ENCODE data around the gene FER1L5.
A peak's percentile ranks its signal among the peaks of the same experiment; 100 is the strongest.

The FER1L5 gene

DNA sequence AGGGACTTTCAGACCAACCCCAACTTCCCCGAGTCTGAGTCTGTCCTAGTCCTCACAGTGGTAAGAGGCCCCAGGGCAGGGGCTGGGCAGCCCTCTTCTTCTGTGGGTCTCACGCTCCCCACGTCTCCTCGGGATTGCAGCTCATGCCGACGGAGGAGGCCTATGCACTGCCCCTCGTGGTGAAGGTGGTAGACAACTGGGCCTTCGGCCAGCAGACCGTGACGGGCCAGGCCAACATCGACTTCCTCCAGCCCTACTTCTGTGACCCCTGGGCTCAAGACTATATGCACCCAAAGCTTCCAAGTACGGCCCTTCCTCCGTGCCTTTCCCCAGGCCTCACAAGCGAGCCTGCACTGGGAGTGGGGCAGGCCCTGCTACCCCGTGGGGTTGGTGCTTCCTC is 53.0 kb downstream of the FER1L5 start:
- no peak for DNase-seq (ENCODE audit: low spot score)

DNA sequence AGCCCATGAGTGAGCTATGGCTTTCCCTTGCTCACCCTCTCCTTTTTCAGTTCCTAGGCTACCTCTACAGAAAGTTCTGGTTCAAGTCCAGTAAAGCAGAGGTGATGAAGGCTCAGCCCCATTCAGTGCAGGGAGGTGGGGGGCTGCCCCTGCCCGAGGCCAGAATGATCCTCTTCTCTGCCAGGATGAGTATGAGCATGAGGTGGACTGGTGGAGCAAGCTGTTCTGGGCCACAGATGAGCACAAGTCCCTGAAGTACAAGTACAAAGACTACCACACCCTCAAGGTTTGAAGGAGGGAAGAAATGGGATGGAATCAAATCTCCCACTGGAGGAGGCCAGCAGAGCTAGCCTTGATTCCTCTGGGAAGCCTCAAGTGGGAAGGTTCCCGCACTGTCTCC is 54.9 kb downstream of the FER1L5 start:
- DNase-seq (ENCODE audit: low spot score): no peak

DNA sequence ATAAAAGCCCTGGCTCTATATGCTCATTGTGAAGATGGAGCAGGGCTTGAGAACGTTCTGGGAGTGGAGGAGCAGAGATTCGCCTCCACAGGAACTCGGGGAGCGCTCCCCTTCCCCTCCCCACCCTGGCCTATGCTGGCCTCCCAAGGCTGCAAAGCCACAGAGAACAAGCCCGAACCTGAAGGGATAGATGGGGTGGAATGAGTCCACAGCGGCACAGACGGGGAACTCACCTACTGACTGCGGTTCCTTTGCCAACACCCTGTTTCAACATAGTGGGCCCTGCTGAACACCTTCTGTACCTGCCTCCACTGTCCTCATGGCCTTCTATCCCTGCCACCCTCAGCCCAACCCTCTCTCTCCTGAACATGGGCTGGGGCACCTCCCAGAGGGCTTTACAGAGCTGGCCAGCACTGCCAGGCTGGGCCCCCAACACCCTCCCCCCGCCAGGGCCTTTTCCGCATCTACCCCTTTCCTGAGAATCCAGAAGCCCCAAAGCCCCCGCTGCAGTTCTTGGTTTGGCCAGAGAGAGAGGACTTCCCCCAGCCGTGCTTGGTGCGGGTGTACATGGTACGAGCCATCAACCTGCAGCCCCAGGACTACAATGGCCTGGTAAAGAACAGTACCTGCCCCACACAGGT is 55.8 kb downstream of the FER1L5 start:
- DNase-seq (ENCODE audit: low spot score): no peak

DNA sequence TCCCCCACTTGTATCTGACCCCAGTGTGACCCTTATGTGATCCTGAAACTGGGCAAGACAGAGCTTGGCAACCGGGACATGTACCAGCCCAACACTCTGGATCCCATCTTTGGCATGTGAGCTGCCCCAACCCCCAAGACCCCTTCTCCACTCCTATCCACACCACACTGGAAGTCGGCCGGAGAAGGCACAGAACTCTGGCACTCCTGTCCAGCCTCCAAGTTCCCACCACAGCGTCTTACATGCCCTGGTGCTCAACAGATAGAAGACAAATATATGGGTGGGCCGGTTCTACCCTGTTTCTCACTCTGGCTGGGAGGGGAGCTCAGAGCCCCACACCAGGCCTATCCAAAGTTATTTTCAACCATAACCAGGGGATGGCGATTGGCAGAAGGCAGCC is 56.5 kb downstream of the FER1L5 start:
- DNase-seq (ENCODE audit: low spot score): no peak

DNA sequence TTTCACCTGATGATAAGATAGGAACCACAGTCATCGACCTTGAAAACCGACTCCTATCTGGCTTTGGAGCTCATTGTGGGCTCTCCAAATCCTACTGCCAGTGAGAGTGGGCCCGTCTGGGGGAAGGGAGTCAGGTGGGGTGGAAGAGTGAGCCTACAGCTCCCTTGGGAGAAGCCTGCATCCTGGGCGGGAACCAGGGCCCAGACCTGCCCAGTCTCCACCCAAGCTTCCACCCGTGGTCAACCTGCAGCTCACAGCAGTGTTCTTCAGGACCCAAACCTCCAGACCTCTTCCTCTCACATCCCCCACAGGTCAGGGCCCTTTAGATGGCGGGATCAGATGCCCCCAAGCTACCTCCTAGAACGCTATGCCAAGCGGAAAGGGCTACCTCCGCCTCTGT is 57.1 kb downstream of the FER1L5 start:
- DNase-seq (ENCODE audit: low spot score): no peak

DNA sequence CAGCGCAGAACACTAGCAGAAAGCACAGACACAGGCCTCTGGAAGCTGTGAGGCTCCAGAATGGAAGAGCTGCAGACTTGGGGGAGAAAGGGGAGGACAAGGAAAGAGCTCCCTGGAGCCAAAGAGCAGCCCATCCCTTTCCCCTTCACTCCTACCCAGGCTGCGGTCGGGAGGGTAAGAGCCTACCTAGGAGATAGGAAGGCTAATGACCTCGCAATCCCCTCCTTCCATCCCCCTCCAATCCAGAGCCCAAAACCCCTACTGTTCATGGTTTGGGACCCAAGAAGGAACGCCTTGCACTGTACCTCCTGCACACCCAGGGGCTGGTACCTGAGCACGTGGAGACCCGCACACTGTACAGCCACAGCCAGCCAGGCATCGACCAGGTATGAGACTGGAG is 57.5 kb downstream of the FER1L5 start:
- no peak for DNase-seq (ENCODE audit: low spot score)

DNA sequence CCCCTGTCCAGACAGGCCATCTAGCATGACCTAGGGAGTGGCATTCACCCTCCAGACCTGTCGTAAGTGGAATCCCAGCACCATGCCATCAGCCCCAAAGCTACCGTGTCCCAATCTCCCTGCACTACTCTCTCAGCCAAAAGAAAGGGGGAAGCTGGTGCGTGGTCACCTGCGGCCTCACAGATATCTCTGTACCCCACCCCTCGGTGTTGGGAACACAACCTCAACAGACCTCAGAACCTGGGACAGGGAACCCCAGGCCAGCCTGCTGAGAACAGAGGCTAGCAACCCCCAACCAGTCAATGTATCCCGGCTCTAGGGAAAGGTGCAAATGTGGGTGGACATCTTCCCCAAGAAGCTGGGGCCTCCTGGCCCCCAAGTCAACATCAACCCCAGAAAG is 59.1 kb downstream of the FER1L5 start:
- DNase-seq (ENCODE audit: low spot score): no peak

DNA sequence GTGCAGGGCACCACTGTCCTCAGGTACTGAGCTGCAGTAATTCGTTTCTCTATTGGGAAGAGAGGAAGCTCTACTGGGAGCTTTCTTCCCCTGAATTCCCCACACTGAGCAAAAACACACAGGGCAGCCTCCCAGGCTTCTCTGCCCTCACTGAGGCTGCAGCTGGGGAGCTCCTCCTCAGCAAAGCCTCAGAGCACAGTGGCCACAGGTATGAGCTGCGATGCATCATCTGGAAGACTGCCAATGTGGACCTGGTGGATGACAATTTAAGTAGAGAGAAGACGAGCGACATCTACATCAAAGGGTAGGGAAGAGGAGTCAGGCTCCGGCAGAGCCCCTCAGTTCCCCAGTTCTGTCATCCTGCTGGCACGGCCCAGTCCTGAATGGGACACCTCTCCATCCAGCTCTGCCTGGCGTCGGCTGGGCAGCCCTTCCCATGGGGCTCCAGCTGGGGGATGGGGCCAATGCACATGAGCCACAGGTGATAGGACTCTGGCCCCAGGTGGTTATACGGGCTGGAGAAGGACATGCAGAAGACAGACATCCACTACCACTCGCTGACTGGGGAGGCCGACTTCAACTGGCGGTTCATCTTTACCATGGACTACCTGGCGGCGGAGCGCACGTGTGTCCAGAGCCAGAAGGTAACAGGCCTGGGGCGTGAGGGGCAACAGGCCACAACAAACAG is 59.7 kb downstream of the FER1L5 start:
- DNase-seq (ENCODE audit: low spot score): no peak

DNA sequence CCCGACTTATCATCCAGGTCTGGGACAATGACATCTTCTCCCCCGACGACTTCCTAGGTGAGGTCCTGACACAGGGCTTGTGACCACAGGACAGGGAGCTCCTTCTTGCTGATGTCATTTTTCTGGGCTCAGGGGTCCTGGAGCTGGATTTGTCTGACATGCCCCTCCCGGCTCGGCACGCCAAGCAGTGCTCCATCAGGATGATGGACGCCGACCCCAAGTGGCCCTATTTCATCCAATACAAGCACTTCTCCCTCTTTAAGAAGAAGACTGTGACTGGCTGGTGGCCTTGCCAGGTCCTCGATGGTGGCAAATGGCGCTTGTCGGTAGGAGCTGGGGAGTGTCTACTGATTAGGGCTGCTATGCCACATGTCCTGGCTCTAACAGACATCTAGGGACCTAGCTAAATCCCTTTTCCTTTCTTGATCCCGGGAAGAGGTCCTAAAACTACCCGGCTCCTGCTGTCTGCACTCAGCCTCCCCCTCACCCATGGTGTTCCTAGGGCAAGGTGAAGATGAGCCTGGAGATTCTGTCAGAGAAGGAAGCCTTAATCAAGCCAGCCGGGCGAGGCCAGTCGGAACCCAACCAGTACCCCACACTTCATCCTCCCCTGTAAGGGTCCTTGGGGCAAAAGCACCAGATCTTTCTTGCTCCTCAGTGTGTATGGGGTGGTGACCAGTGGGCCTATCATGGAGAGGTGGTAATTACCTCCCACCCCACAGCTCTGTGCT is 60.6 kb downstream of the FER1L5 start:
- no peak for DNase-seq (ENCODE audit: low spot score)

DNA sequence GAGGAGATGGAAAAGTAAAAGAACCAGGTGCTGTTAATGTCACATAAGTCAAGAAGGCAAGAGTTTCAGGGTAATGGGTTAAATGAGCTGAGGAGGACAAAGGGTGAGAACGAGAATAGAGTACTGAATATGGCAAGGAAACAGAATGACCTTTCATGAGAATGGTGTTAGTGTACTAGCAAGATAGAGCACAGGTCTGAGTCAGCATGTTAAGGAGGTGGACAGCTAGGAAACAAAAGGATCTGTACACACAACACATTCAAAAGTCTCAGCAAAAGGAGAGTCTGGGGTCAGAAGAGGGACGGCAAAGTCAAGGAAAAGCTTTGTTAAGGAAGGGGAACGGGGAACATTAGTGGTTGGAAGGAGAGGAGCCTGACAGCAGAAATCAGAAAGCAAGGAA is 68.4 kb downstream of the FER1L5 start:
- DNase-seq (ENCODE audit: low spot score): no peak

DNA sequence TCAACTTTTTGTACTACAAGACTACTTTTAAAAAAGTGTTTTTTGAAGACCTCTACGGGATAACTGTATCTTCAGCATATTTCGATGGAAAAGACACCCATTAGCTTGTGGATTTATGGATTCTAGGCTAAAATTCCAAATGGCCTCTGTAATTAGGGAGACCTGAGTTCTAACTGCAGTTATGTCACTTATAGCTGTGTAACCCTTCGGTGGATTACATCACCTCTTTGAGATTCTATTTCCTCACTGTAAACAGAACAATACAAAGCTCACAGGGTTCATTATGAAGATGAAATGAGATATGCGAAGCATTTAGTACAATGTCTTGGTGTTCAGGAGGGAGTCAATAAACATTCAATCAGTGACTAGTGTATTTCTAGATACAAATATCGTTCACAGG is 73.1 kb downstream of the FER1L5 start:
- DNase-seq (ENCODE audit: low spot score): no peak

DNA sequence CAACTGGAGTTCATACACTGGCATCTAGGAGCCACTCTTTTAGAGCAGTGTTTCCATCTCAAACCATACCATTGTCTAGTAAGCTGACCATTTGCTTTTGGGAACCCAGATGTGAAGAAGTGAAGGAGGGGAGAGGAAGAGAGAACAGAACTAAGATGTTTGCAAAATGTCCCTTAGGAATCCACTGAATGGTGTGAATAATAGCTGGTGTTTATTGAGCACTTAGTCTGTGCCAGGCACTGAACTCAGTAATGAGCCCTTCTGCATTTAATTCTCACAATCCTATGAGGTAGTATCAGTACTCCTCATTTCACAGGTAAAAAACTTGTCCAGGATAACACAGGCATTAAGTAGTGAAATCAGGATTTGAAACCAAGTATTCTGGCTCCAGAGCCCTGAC is 73.8 kb downstream of the FER1L5 start:
- no peak for DNase-seq (ENCODE audit: low spot score)

DNA sequence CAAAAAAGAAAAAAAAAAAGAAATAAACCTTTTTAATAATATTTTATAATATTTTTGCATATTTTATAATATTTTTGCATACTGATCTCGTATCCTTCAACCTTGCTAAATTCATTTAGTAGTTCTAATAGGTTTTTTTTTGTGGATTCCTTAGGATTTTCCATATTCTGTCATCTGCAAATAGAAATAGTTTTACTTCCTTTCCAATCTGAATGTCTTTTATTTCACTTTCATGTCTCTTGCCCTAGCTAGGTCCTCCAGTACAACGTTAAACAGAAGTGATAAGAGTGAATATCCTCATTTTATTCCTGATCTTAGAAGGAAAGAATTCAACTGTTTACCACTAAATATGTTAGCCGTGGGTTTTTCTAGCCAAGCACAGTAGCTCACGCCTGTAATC is 83.6 kb downstream of the FER1L5 start:
- no peak for DNase-seq (ENCODE audit: low spot score)

DNA sequence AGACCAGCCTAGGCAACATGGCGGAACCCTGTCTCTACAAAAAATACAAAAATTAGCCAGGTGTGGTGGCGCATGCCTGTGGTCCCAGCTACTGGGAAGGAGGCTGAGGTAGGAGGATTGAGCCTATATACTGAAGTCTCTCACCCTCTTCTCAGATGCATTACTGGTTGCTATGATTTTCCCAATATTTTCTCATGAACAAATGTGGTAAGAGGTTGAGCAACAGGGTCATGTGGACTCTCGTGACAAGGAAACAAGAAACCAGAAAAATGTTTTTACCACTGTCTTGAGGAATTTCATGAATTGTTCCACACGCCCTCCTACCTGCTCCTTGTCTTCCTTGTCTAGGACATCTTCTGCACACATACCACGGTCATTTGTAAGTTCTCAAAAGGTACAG is 84.9 kb downstream of the FER1L5 start:
- DNase-seq (ENCODE audit: low spot score): no peak

DNA sequence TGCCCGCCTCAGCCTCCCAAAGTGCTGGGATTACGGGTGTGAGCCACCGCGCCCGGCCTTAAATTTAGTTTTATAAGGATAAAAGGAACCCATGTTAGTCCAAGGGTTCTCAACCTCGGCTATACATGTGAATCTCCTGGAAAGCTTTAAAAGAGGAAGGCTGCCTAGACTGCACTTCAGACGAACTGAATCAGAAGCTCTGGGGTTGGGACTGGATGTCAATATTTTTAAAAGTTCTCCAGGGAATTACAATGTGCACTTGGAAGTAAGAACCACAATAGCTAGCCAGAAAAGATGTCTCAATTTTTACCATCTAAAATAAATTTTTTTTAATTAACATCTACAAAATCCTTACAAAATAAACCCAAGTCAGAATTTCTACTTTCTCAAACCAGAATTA is 87.2 kb downstream of the FER1L5 start:
- no peak for DNase-seq (ENCODE audit: low spot score)

DNA sequence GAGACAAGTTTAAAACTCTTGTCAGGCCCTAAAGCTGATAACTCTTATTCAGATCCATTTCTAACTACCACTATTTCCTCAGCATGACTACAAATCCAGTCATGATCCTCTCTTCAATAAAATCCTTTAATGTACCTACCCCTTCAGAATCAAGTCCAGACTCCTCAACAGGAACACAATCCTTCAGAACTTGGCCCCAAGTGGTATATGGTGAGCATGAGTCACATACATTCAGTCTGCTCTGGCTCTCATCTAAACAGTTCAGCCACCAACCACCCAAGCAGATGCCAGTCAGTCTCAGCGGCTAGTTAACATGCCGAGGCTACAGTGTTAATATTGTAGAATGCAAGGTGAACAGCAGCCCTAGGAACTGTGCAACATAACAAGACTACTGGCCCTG is 87.6 kb downstream of the FER1L5 start:
- no peak for DNase-seq (ENCODE audit: low spot score)

DNA sequence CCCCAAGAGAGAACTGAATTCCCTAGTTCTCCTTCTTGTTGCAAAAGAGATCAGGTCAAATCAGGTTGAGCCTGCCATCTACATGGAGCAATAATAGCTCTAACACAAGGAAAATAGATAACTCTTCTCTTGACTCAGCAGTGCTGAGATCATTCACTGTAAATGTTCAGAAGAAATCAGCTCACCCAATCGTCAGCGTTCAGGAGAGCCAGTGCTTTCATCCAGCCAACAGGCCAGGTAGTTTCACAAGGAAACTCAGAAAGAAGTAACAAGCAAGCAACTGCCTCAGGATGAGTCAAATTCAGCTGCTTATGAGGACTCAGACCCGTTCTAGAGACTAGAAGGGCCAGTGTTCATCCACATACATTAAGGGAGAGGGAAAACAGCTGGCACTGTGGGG is 91.4 kb downstream of the FER1L5 start:
- DNase-seq (ENCODE audit: low spot score): no peak

DNA sequence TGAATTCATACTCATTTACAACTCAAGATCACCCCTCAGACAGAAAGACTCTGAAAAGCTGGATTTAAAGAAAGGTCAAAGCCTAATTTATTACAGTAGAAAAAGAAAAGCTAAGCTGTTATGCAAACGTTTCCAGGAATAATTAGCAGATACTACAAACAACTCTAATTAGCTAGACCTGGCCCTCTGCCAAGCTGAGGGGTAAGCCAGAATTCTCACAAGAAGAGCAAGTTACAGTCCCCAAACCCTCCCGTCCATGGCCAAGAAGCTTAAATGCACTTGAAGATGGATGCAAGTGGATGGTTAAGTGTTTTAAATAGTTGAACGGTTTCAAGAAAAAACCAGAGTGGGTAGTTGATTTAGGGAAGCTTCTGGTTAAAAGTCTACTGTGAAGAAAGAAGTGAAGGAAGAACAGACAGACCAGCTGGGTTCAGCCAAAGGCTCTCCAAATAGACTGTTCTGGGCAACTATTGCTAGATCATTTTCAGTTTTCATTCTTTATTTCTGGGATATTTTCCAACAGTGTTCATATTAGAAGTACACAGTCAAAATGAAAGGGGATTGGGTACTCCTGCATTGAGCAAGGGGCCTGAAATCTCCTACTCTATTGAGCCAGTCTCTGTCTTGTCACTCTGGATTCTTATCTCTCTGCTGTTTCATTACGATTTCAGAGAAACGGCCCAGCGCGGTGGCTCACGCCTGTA is 92.5 kb downstream of the FER1L5 start:
- DNase-seq (ENCODE audit: low spot score): no peak

DNA sequence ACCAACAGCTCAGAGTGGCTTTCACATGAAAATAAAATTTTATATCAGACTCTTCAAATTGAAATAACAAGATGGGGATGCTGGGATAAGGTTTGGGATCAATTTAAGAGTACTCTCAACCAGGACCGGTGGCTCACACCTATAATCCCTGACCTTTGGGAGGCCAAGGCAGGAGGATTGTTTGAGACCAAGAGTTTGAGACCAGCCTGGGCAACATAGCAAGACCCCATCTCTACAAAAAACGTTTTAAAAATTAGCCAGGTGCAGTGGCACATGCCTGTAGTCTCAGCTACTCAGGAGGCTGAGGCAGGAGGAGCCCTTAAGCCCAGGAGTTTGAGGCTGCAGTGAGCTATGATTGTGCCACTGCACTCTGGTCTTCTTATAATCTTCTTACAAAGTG is 94.7 kb downstream of the FER1L5 start:
- DNase-seq (ENCODE audit: low spot score): no peak

DNA sequence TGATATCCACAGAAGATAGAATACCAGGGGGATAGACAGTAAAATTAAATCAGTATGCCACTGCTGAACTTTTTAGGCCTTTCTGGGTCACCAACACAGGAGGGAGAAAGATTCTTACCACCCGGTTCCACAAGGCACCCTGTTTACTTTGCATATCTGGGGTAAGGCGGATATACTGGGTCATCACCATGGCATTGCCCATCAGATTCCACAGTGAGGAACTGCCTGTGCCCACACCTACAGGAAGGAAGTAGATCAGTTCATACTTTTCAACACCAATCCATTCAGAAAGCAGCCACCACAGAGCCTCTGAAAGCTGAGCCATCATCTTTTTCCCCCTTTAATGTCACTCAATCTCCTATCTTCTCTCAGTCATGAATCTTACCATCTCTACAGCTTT is 95.3 kb downstream of the FER1L5 start:
- DNase-seq (ENCODE audit: low spot score): no peak

DNA sequence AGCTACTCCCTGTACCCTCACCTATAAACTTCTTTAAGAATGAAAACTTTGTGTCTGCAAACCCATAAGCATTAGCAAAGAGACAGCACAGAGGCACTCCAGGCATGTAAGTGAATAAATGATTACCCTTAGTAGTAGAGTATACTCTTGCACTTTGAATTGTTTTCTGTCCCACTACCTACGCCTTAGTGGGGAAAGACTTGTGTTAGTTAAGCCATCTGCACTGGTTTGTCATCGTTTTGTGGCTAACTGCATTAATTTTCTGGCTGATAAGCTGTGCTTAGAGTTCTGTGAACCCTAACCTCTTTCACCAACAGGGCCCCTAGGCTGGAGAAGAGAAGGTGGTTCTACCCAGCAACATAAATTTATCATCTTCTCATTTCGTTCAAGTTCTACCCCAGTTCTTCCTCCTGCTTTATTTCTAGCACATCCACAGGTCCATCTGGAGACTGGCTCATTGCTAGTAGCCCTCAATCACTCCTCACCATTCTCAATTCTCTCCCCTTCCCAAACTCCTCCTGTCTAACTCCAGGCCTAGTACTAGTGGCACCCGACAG is 96.6 kb downstream of the FER1L5 start:
- DNase-seq (ENCODE audit: low spot score): no peak

DNA sequence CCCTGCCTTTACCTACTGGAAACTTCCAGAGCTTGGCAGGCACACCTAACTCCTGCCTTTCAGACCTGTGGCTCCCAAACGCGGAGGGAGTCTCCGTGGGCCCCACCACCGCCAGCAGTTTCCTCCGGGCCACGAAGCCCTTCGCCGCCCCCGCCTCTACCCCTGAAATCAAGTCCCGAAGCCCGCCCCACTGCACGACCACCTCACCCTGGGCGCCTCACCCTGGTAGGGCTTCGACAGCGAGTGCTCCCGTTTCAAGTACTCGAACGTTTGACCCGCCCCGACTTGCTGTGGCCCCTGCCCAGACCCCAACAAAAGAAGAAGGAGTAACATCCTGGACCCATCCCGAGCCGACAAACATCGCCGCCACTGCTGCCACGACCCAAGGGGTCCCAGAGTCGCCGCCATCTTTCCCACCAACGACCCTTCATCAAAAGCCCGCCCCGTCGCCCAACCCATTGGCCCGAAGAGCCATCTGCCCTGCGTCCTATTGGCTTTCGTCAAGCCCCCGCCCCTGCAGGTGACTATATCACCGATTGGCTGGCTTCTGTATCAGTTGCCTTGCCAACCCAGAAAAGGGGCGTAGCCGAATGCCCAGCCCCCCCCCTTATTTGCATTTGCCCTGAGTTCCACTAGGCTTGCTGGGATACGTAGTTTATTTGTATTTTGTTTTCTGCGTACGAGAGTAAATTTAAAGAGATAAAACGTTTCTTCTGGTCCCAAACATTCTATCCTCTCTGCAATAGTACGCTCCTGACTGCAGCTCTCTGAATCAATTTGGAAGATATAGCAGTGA is 97.3 kb downstream of the FER1L5 start, which contains the start of gene LMAN2L:
TSS of gene LMAN2L (minus strand) at position 432 of the 796 bp plus-strand sequence. CDS start at position 408, 24 bp downstream.
- DNase-seq (ENCODE audit: low spot score): peak; percentile 93
